ENCODE measurements around the gene DNAH6.

DNAH6 gene

GRCh38 chr2:84701880-84702279, 185.6 kb downstream of the DNAH6 start:
- no peak for DNase-seq

- no peak for DNase-seq
These were observed 186.6 kb downstream of the DNAH6 start for GRCh38 chr2:84702941-84703340.

- no peak for DNase-seq
These were observed 187.5 kb downstream of the DNAH6 start for GRCh38 chr2:84703831-84704230.

GRCh38 chr2:84704505-84705244, 188.4 kb downstream of the DNAH6 start:
- DNase-seq: no peak

GRCh38 chr2:84705858-84706257, 189.6 kb downstream of the DNAH6 start:
- DNase-seq: no peak

GRCh38 chr2:84708442-84708841, 192.1 kb downstream of the DNAH6 start:
- DNase-seq: no peak

GRCh38 chr2:84711651-84712050, 195.4 kb downstream of the DNAH6 start:
- no peak for DNase-seq

GRCh38 chr2:84713441-84713840, 197.1 kb downstream of the DNAH6 start:
- no peak for DNase-seq

- peak; percentile 7 for DNase-seq
These were observed 200.3 kb downstream of the DNAH6 start for GRCh38 chr2:84716564-84716963.

GRCh38 chr2:84717302-84717701, 201.0 kb downstream of the DNAH6 start:
- DNase-seq: no peak

GRCh38 chr2:84719434-84719833, 203.1 kb downstream of the DNAH6 start:
- DNase-seq: no peak

GRCh38 chr2:84723831-84724230, 207.5 kb downstream of the DNAH6 start:
- no peak for DNase-seq

- no peak for DNase-seq
These were observed 209.4 kb downstream of the DNAH6 start for GRCh38 chr2:84725717-84726116.

GRCh38 chr2:84727315-84727714, 211.0 kb downstream of the DNAH6 start:
- DNase-seq: no peak

GRCh38 chr2:84729224-84729623, 212.9 kb downstream of the DNAH6 start:
- no peak for DNase-seq

- no peak for DNase-seq
These were observed 214.9 kb downstream of the DNAH6 start for GRCh38 chr2:84731185-84731584.

GRCh38 chr2:84732897-84733778, 216.8 kb downstream of the DNAH6 start:
- no peak for DNase-seq

GRCh38 chr2:84735389-84735788, 219.1 kb downstream of the DNAH6 start:
- no peak for DNase-seq

- DNase-seq: peak; percentile 72
These were observed 225.0 kb downstream of the DNAH6 start for GRCh38 chr2:84741182-84741822.

GRCh38 chr2:84748341-84748740, 232.0 kb downstream of the DNAH6 start:
- no peak for DNase-seq

- no peak for DNase-seq
These were observed 233.1 kb downstream of the DNAH6 start for GRCh38 chr2:84749442-84749841.

- DNase-seq: no peak
These were observed 238.8 kb downstream of the DNAH6 start for GRCh38 chr2:84755096-84755495.

- no peak for DNase-seq
These were observed 241.3 kb downstream of the DNAH6 start for GRCh38 chr2:84757648-84758047.

- DNase-seq: no peak
These were observed 250.5 kb downstream of the DNAH6 start for GRCh38 chr2:84766791-84767190.
